Smooth muscle cell (in vitro differentiated cells): ENCODE results near the gene M1AP. TPM values are rescaled to one million over a fixed set of nuclear protein-coding genes. Genes with fewer than 3 reads are reported as not detected.
"Not testable (repeated sequence)": the region's sequence is repeated elsewhere in the genome, so short reads cannot be mapped to it uniquely, and the experiment has no call there.

ENCODE experiments used
- DNase-seq: peaks from one replicate; lab custom pipeline; 2025; ENCODE audit not compliant: unreplicated experiment; lab: John Stamatoyannopoulos, UW
- H2AFZ ChIP-seq: fragments of 200-600 bp; sonication (generic); 2 replicates; pipeline ENCODE4 v1.6.0; 2016; ENCODE audit warnings: antibody characterized with exemption, low read depth, mild to moderate bottlenecking
- H3F3A ChIP-seq: fragments of 200-600 bp; sonication (generic); 2 replicates; pipeline ENCODE4 v1.6.0; 2017; ENCODE audit warnings: antibody characterized with exemption, low read depth
- H3K27ac ChIP-seq: fragments of 200-600 bp; sonication (generic); 2 replicates; pipeline ENCODE4 v1.5.1; 2016; ENCODE audit warnings: low read depth, mild to moderate bottlenecking
- H3K27me3 ChIP-seq: fragments of 200-600 bp; sonication (generic); 2 replicates; pipeline ENCODE4 v1.6.1; 2016; ENCODE audit warnings: low read depth, mild to moderate bottlenecking
- H3K36me3 ChIP-seq: fragments of 200-600 bp; sonication (generic); 2 replicates; pipeline ENCODE4 v1.5.1; 2016; ENCODE audit warnings: low read depth
- H3K4me1 ChIP-seq: fragments of 200-600 bp; sonication (generic); 2 replicates; pipeline ENCODE4 v1.5.1; 2016; ENCODE audit warnings: low read depth
- H3K4me2 ChIP-seq: fragments of 200-600 bp; sonication (generic); 2 replicates; pipeline ENCODE4 v1.6.0; 2016; ENCODE audit warnings: mild to moderate bottlenecking
- H3K4me3 ChIP-seq: fragments of 200-600 bp; sonication (generic); 2 replicates; pipeline ENCODE4 v1.5.1; 2016; ENCODE audit warnings: mild to moderate bottlenecking
- H3K79me2 ChIP-seq: fragments of 200-600 bp; sonication (generic); 2 replicates; pipeline ENCODE4 v1.6.0; 2016; ENCODE audit warnings: low read depth, mild to moderate bottlenecking
- H3K9ac ChIP-seq: fragments of 200-600 bp; sonication (generic); 2 replicates; pipeline ENCODE4 v1.6.0; 2016; ENCODE audit warnings: low read depth
- H3K9me3 ChIP-seq: fragments of 200-600 bp; sonication (generic); replicated peaks from 2 replicates; pipeline ENCODE4 v1.5.1; 2016; ENCODE audit warnings: low read depth
- H4K20me1 ChIP-seq: fragments of 200-600 bp; sonication (generic); 2 replicates; pipeline ENCODE4 v1.6.0; 2016; ENCODE audit warnings: low read depth
- CTCF ChIP-seq: fragments of 200-600 bp; sonication (generic); IDR thresholded peaks from 2 replicates; pipeline ENCODE4 v1.5.1; 2017; ENCODE audit warnings: borderline replicate concordance, mild to moderate bottlenecking, antibody characterized with exemption; ENCODE audit not compliant: insufficient read depth, poor library complexity, severe bottlenecking
- WGBS: methylation state at CpG from one replicate; pipeline ENCODE4 v1.1.7; 2016; ENCODE audit warnings: low lambda C conversion rate; 5-methylcytosine and 5-hydroxymethylcytosine counted together
- polyA plus RNA-seq: library from polyadenylated mRNA; unstranded; fragments of >200 nt; fragmentation: Nextera tagmentation; extraction: Ambion mirVana; gene quantifications from 2 replicates; pipeline ENCODE4 v1.2.1, GENCODE V29; 2016
- total RNA-seq: library from RNA; depleted of rRNA; stranded (reverse); fragments of >200 nt; gene quantifications from 2 replicates; pipeline ENCODE4 v1.2.3, GENCODE V29; 2014

The M1AP gene
- total and polyA plus RNA-seq, 2 experiments from 2014 or later = 1.0 to 1.2 TPM

- H3K27me3 ChIP-seq = no peaks in the 10 kb centered on the region
- no peaks in the 10 kb centered on the region for H3K79me2 ChIP-seq
- H2AFZ ChIP-seq = no peak overlapping the region
- 88% methylated on average over 5 of the region's 5 CpGs for WGBS
- no peak overlapping the region for H3K9ac ChIP-seq
- peaks cover 11% of the 10 kb centered on the region for H3K4me1 ChIP-seq
- DNase-seq = no peak
- H3K27ac ChIP-seq = no peak overlapping the region
- no peaks in the 10 kb centered on the region for H3K9me3 ChIP-seq
- no peaks in the 10 kb centered on the region for H3K36me3 ChIP-seq
- peaks cover 17% of the 10 kb centered on the region for H3F3A ChIP-seq
- no peaks in the 10 kb centered on the region for H4K20me1 ChIP-seq
- no peak overlapping the region for H3K4me2 ChIP-seq
- TF ChIP-seq CTCF = no peak
- H3K4me3 ChIP-seq = no peak overlapping the region
Observed at GRCh38 chr2:74564222-74564621, 83.9 kb downstream of the M1AP start.

- no peaks in the 10 kb centered on the region for H3K27me3 ChIP-seq
- no peak overlapping the region for H3K9ac ChIP-seq
- WGBS = 83% methylated on average over 7 of the region's 7 CpGs
- no peak for DNase-seq
- H3K4me1 ChIP-seq = no peaks in the 10 kb centered on the region
- H4K20me1 ChIP-seq = no peaks in the 10 kb centered on the region
- no peak overlapping the region for H2AFZ ChIP-seq
- H3F3A ChIP-seq = peaks cover 10% of the 10 kb centered on the region
- no peak overlapping the region for H3K4me3 ChIP-seq
- no peak overlapping the region for H3K4me2 ChIP-seq
- no peak overlapping the region for H3K27ac ChIP-seq
- no peaks in the 10 kb centered on the region for H3K79me2 ChIP-seq
- no peak for TF ChIP-seq CTCF
- no peaks in the 10 kb centered on the region for H3K36me3 ChIP-seq
- no peaks in the 10 kb centered on the region for H3K9me3 ChIP-seq
Observed at GRCh38 chr2:74562126-74562775, 85.9 kb downstream of the M1AP start.

GRCh38 chr2:74561022-74561421 lies 87.1 kb downstream of the M1AP start:
- not testable (repeated sequence) for DNase-seq, H3K27ac ChIP-seq, H3K4me2 ChIP-seq, H4K20me1 ChIP-seq, H3K9ac ChIP-seq, H3K9me3 ChIP-seq, H3F3A ChIP-seq, H2AFZ ChIP-seq, H3K79me2 ChIP-seq, H3K4me1 ChIP-seq, H3K27me3 ChIP-seq, H3K36me3 ChIP-seq, H3K4me3 ChIP-seq
- 100% methylated on average over 1 of the region's 1 CpG for WGBS

- H3K4me1 ChIP-seq = peaks cover 2% of the 10 kb centered on the region
- WGBS = 63% methylated on average over 6 of the region's 6 CpGs
- H2AFZ ChIP-seq = no peak overlapping the region
Observed at GRCh38 chr2:74560591-74560990, 87.5 kb downstream of the M1AP start.

More at GRCh38 chr2:74560591-74560990, 87.5 kb downstream of the M1AP start:
- H3K4me2 ChIP-seq = no peak overlapping the region
- peaks cover 5% of the 10 kb centered on the region for H4K20me1 ChIP-seq
- no peak overlapping the region for H3K4me3 ChIP-seq
- peaks cover 3% of the 10 kb centered on the region for H3K79me2 ChIP-seq
- peaks cover 5% of the 10 kb centered on the region for H3F3A ChIP-seq
- H3K27ac ChIP-seq = no peak overlapping the region
- no peaks in the 10 kb centered on the region for H3K9me3 ChIP-seq
- DNase-seq = no peak
- no peak for TF ChIP-seq CTCF
- H3K36me3 ChIP-seq = no peaks in the 10 kb centered on the region
- no peak overlapping the region for H3K9ac ChIP-seq
- no peaks in the 10 kb centered on the region for H3K27me3 ChIP-seq
